IPS-20b (cell line): ENCODE results near the gene CAPNS2.

Experiments used
- H3K27ac ChIP-seq: one replicate; pipeline ENCODE4 v1.5.1; 2013; ENCODE audit warnings: low read length
- H3K27me3 ChIP-seq: 2 replicates; pipeline ENCODE4 v1.6.1; 2013; ENCODE audit warnings: mild to moderate bottlenecking, low read length, inconsistent platforms; ENCODE audit not compliant: insufficient read depth
- H3K36me3 ChIP-seq: 2 replicates; pipeline ENCODE4 v1.6.1; 2013; ENCODE audit warnings: low read depth, mild to moderate bottlenecking, inconsistent platforms, low read length, moderate library complexity; ENCODE audit not compliant: insufficient read depth
- H3K4me1 ChIP-seq: 2 replicates; pipeline ENCODE4 v1.6.1; 2013; ENCODE audit warnings: mild to moderate bottlenecking, control low read depth, inconsistent platforms, low read length, moderate library complexity; ENCODE audit not compliant: insufficient read depth
- H3K4me3 ChIP-seq: 2 replicates; pipeline ENCODE4 v1.5.1; 2013; ENCODE audit warnings: mild to moderate bottlenecking, low read length, inconsistent platforms
- H3K9ac ChIP-seq: 2 replicates; pipeline ENCODE4 v1.6.1; 2013; ENCODE audit warnings: low read depth, mild to moderate bottlenecking, inconsistent platforms, low read length, moderate library complexity
- H3K9me3 ChIP-seq: 2 replicates; pipeline ENCODE4 v1.6.1; 2013; ENCODE audit warnings: mild to moderate bottlenecking, low read depth, low read length, inconsistent platforms; ENCODE audit not compliant: insufficient read depth

CAPNS2 gene

GRCh38 chr16:55566432-55567175 lies at the start of gene CAPNS2:
Gene CAPNS2 (plus strand): TSS chr16:55566684. CDS start chr16:55566757, 73 bp downstream.
- Histone ChIP-seq H3K36me3 (no peaks in the 10 kb centered on the region), H3K9me3 (no peaks in the 10 kb centered on the region), H3K4me1 (no peaks in the 10 kb centered on the region; the same call in 1 of the 2 replicates), H3K27ac (no peak within 1 kb of the TSS), H3K27me3 (no peaks in the 10 kb centered on the region), H3K4me3 (no peak within 1 kb of the TSS), H3K9ac (no peak within 1 kb of the TSS)

- H3K36me3 ChIP-seq = no peaks in the 10 kb centered on the region
- 0 out of 2 replicates have a peak, but pooled peaks cover 3% of the 10 kb centered on the region for H3K4me1 ChIP-seq
- peaks cover 29% of the 10 kb centered on the region; the same call in 1 of the 2 replicates for H3K9me3 ChIP-seq
- no peak overlapping the region for H3K27ac ChIP-seq
- no peak overlapping the region for H3K9ac ChIP-seq
- H3K4me3 ChIP-seq = no peak overlapping the region
- H3K27me3 ChIP-seq = no peaks in the 10 kb centered on the region
Observed at GRCh38 chr16:55521792-55522191, 44.7 kb upstream of the CAPNS2 start.

GRCh38 chr16:55526441-55526840 lies 40.0 kb upstream of the CAPNS2 start:
- H3K4me1 ChIP-seq = 0 out of 2 replicates have a peak, but pooled peaks cover 3% of the 10 kb centered on the region
- peaks cover 12% of the 10 kb centered on the region; the same call in 1 of the 2 replicates for H3K9me3 ChIP-seq
- no peak overlapping the region for H3K4me3 ChIP-seq
- H3K27ac ChIP-seq = no peak overlapping the region
- H3K36me3 ChIP-seq = no peaks in the 10 kb centered on the region
- no peaks in the 10 kb centered on the region for H3K27me3 ChIP-seq
- no peak overlapping the region for H3K9ac ChIP-seq

GRCh38 chr16:55527885-55528284 lies 38.6 kb upstream of the CAPNS2 start:
- Histone ChIP-seq H3K9me3 (no peaks in the 10 kb centered on the region), H3K4me3 (no peak overlapping the region), H3K4me1 (0 out of 2 replicates have a peak, but pooled peaks cover 3% of the 10 kb centered on the region), H3K9ac (no peak overlapping the region), H3K36me3 (no peaks in the 10 kb centered on the region), H3K27ac (no peak overlapping the region), H3K27me3 (no peaks in the 10 kb centered on the region)

- Histone ChIP-seq H3K9ac (no peak overlapping the region), H3K4me1 (0 out of 2 replicates have a peak, but pooled peaks cover 3% of the 10 kb centered on the region), H3K36me3 (no peaks in the 10 kb centered on the region), H3K27me3 (no peaks in the 10 kb centered on the region), H3K4me3 (no peak overlapping the region), H3K27ac (no peak overlapping the region), H3K9me3 (no peaks in the 10 kb centered on the region)
Observed at GRCh38 chr16:55529018-55529417, 37.5 kb upstream of the CAPNS2 start.

GRCh38 chr16:55530316-55530856 lies 36.1 kb upstream of the CAPNS2 start:
- H3K27me3 ChIP-seq = no peaks in the 10 kb centered on the region
- H3K4me1 ChIP-seq = no peaks in the 10 kb centered on the region
- H3K27ac ChIP-seq = no peak overlapping the region
- no peak overlapping the region for H3K9ac ChIP-seq
- H3K4me3 ChIP-seq = no peak overlapping the region
- no peaks in the 10 kb centered on the region for H3K36me3 ChIP-seq
- no peaks in the 10 kb centered on the region for H3K9me3 ChIP-seq

GRCh38 chr16:55532227-55532626 lies 34.3 kb upstream of the CAPNS2 start:
- Histone ChIP-seq H3K36me3 (no peaks in the 10 kb centered on the region), H3K4me3 (no peak overlapping the region), H3K27me3 (no peaks in the 10 kb centered on the region), H3K27ac (no peak overlapping the region), H3K9ac (no peak overlapping the region), H3K4me1 (no peaks in the 10 kb centered on the region), H3K9me3 (no peaks in the 10 kb centered on the region)

- no peaks in the 10 kb centered on the region for H3K27me3 ChIP-seq
- H3K36me3 ChIP-seq = no peaks in the 10 kb centered on the region
- no peak overlapping the region for H3K27ac ChIP-seq
- no peak overlapping the region for H3K4me3 ChIP-seq
- H3K9ac ChIP-seq = no peak overlapping the region
- peaks cover 5% of the 10 kb centered on the region; the same call in 1 of the 2 replicates for H3K4me1 ChIP-seq
- no peaks in the 10 kb centered on the region for H3K9me3 ChIP-seq
Observed at GRCh38 chr16:55534756-55535155, 31.7 kb upstream of the CAPNS2 start.

- Histone ChIP-seq H3K9ac (no peak overlapping the region), H3K27ac (no peak overlapping the region), H3K27me3 (no peaks in the 10 kb centered on the region)
Observed at GRCh38 chr16:55539049-55539448, 27.4 kb upstream of the CAPNS2 start.

GRCh38 chr16:55539488-55539887 lies 27.0 kb upstream of the CAPNS2 start:
- Histone ChIP-seq H3K9ac (no peak overlapping the region), H3K9me3 (no peaks in the 10 kb centered on the region), H3K27ac (no peak overlapping the region), H3K4me1 (peaks cover 5% of the 10 kb centered on the region; the same call in 1 of the 2 replicates), H3K36me3 (no peaks in the 10 kb centered on the region), H3K27me3 (no peaks in the 10 kb centered on the region), H3K4me3 (no peak overlapping the region)

More at GRCh38 chr16:55539049-55539448, 27.4 kb upstream of the CAPNS2 start:
- Histone ChIP-seq H3K9me3 (no peaks in the 10 kb centered on the region), H3K4me3 (no peak overlapping the region), H3K4me1 (peaks cover 5% of the 10 kb centered on the region; the same call in 1 of the 2 replicates), H3K36me3 (no peaks in the 10 kb centered on the region)

GRCh38 chr16:55540221-55540620 lies 26.3 kb upstream of the CAPNS2 start:
- no peaks in the 10 kb centered on the region for H3K27me3 ChIP-seq
- no peak overlapping the region for H3K27ac ChIP-seq
- no peak overlapping the region for H3K9ac ChIP-seq
- peaks cover 5% of the 10 kb centered on the region; the same call in 1 of the 2 replicates for H3K4me1 ChIP-seq
- H3K9me3 ChIP-seq = no peaks in the 10 kb centered on the region
- H3K36me3 ChIP-seq = no peaks in the 10 kb centered on the region
- no peak overlapping the region for H3K4me3 ChIP-seq
